Ishikawa (cell line): ENCODE data around the gene PPP1R3D.

Experiments
- EGR1 ChIP-seq: IDR thresholded peaks from 2 replicates; pipeline ENCODE4 v1.6.1; 2012
- EP300 ChIP-seq: IDR thresholded peaks from 2 replicates; pipeline ENCODE4 v1.6.1; 2012; ENCODE audit warnings: borderline replicate concordance
- MAX ChIP-seq: IDR thresholded peaks from 2 replicates; pipeline ENCODE4 v1.6.1; 2012
- NFIC ChIP-seq: IDR thresholded peaks from 2 replicates; pipeline ENCODE4 v1.6.1; 2012
- RAD21 ChIP-seq: IDR thresholded peaks from 2 replicates; pipeline ENCODE4 v1.6.1; 2012; ENCODE audit warnings: low read depth
- REST ChIP-seq: IDR thresholded peaks from 2 replicates; pipeline ENCODE4 v1.6.1; 2012; ENCODE audit warnings: low read depth, mild to moderate bottlenecking
- TAF1 ChIP-seq: IDR thresholded peaks from 2 replicates; pipeline ENCODE4 v1.6.1; 2012; ENCODE audit warnings: low read depth, mild to moderate bottlenecking
- TCF12 ChIP-seq: IDR thresholded peaks from 2 replicates; pipeline ENCODE4 v1.6.1; 2012; ENCODE audit warnings: low read depth
- TEAD4 ChIP-seq: IDR thresholded peaks from 2 replicates; pipeline ENCODE4 v1.6.1; 2012

- TF ChIP-seq REST (no peak), EP300 (no peak), NFIC (no peak), TEAD4 (no peak), TAF1 (no peak), RAD21 (no peak), TCF12 (no peak), EGR1 (no peak), MAX (no peak)
These were observed 4.6 kb upstream of the PPP1R3D start for GRCh38 chr20:59944726-59945125.
